ENCODE results near the gene CDH2.

DNA sequence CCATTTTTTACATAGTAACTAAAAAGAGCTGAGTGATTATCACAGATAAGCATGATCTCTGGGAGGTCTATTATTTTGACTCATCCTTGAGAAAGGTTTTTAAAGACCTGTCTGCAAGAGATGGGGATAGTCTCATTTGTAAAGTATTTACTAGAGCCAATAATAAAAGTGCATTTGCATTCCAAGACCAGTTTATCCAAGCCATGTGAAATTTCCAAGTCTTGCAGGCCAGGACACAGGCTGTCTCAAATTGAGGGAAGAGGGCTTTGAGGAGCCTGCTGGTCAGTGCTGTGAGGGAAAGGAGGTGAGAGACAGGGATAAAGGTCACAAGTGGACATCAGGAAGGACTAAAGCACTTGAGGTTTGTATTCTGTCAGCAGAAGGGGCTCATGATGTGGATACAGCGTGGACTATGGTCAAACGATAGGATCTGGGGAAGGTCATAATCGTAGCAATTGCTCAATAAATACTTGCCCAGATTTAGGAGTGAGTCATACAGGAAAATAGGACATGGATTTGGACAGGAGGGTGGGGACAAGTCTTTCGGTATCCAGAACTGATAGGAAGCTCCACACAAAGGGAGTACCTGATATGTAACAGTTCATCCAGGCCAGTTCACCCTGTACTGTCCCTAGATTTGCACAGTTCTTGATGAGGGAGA is 6.6 kb upstream of the CDH2 start:
- no peak for TF ChIP-seq CTCF (IDR thresholded peaks at IDR 0.05; ENCODE audit: insufficient read depth, low read length, poor library complexity, severe bottlenecking)
- no peak for TF ChIP-seq EZH2phosphoT487 (conservative IDR thresholded peaks at IDR 0.05; ENCODE audit: low read length)
